Measurements from ENCODE around the gene TOP2B.

The TOP2B gene, protein sequence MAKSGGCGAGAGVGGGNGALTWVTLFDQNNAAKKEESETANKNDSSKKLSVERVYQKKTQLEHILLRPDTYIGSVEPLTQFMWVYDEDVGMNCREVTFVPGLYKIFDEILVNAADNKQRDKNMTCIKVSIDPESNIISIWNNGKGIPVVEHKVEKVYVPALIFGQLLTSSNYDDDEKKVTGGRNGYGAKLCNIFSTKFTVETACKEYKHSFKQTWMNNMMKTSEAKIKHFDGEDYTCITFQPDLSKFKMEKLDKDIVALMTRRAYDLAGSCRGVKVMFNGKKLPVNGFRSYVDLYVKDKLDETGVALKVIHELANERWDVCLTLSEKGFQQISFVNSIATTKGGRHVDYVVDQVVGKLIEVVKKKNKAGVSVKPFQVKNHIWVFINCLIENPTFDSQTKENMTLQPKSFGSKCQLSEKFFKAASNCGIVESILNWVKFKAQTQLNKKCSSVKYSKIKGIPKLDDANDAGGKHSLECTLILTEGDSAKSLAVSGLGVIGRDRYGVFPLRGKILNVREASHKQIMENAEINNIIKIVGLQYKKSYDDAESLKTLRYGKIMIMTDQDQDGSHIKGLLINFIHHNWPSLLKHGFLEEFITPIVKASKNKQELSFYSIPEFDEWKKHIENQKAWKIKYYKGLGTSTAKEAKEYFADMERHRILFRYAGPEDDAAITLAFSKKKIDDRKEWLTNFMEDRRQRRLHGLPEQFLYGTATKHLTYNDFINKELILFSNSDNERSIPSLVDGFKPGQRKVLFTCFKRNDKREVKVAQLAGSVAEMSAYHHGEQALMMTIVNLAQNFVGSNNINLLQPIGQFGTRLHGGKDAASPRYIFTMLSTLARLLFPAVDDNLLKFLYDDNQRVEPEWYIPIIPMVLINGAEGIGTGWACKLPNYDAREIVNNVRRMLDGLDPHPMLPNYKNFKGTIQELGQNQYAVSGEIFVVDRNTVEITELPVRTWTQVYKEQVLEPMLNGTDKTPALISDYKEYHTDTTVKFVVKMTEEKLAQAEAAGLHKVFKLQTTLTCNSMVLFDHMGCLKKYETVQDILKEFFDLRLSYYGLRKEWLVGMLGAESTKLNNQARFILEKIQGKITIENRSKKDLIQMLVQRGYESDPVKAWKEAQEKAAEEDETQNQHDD (N-terminal part only)

DNA sequence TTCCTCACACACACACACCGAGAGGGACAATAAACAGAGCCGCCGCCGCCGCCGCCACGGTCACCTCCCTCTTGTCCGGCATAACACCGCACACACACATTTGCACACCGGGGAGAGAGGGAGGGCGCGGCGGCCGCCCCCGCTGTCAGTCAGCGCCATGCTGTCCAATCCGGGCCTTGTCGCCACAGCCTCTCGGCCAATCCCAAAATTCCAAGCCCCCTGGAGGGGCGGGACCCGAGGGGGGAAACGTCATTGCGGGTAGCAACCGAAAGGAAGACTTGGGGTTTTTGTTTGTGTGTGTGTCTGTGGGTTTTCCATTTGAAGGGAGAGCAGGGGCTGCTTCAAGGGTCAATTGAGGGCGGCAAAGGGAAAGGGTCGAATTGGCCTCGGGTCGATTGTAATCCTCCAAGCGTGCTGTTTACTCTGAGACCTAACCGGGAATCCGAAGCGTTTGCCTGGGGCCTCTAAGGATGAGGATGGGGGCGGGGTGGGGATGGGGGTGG is at the start of gene TOP2B:
TOP2B (minus strand) TSS at position 96 of the 503 bp plus-strand sequence. CDS start 610 bp downstream, outside the sequence.
- peak; percentile 97 for DNase-seq (ENCODE audit: low read depth)
- TF ChIP-seq, protein P1, sequence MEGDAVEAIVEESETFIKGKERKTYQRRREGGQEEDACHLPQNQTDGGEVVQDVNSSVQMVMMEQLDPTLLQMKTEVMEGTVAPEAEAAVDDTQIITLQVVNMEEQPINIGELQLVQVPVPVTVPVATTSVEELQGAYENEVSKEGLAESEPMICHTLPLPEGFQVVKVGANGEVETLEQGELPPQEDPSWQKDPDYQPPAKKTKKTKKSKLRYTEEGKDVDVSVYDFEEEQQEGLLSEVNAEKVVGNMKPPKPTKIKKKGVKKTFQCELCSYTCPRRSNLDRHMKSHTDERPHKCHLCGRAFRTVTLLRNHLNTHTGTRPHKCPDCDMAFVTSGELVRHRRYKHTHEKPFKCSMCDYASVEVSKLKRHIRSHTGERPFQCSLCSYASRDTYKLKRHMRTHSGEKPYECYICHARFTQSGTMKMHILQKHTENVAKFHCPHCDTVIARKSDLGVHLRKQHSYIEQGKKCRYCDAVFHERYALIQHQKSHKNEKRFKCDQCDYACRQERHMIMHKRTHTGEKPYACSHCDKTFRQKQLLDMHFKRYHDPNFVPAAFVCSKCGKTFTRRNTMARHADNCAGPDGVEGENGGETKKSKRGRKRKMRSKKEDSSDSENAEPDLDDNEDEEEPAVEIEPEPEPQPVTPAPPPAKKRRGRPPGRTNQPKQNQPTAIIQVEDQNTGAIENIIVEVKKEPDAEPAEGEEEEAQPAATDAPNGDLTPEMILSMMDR (IDR thresholded peaks at IDR 0.05; ENCODE audit: low read length, missing control alignments) = no peak
- peak within 1 kb of the TSS; percentile 81 for H3K4me3 ChIP-seq (replicated peaks; ENCODE audit: low read depth, low read length)

DNA sequence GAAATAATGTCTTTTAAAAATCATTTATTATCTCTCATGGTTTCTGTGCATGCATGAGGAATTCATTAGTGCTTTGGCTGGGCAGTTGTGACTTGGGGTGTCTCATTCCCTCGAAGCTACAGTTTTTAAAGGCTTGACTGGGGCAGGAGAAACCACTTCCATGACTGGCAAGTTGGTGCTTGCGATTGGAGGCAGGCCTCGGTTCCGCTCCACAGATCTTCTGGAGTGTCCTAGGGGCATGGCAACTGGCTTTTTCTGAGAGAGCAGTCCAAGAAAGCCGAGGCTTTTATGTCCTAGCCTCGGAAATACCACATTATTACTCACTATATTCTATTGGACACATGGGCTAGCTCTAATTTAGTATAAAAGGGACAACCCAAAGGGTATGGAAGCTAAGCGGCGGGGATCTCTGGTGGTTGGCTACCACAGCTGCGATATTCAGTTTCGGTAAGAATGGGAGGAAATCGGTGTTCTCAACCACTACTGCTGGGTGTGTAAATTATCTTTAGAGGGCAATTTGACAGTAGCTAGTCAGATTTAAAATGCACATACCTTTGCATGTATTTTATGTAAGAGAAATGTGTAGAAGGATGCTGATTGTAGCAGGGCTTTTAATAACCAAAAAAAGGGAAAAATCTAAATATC is 48.8 kb upstream of the TOP2B start:
- TF ChIP-seq, protein P1 (IDR thresholded peaks at IDR 0.05; ENCODE audit: low read length, missing control alignments) = no peak
- no peak overlapping the region for H3K4me3 ChIP-seq (replicated peaks; ENCODE audit: low read depth, low read length)
- no peak for DNase-seq (ENCODE audit: low read depth)

DNA sequence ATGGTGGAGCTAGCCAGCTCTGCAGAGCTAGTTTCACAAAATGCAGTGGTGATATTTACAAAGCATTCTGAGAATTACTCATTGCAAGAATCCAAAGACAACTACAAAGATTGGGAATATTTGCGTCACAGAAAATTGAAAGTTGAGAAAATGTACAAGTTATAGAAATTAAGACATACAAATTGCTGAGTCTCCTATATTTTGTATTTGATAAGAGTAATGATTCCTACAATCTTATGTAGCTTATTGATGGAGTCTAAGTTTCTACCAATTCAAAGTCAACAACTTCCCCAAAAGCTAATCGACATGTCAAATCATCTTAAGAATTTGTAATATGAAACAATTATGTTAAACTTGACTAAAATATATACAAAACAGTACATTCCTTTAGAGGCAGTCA is 46.4 kb upstream of the TOP2B start:
- TF ChIP-seq, protein P1 (IDR thresholded peaks at IDR 0.05; ENCODE audit: low read length, missing control alignments) = no peak
- no peak for DNase-seq (ENCODE audit: low read depth)
- H3K4me3 ChIP-seq (replicated peaks; ENCODE audit: low read depth, low read length) = no peak overlapping the region

DNA sequence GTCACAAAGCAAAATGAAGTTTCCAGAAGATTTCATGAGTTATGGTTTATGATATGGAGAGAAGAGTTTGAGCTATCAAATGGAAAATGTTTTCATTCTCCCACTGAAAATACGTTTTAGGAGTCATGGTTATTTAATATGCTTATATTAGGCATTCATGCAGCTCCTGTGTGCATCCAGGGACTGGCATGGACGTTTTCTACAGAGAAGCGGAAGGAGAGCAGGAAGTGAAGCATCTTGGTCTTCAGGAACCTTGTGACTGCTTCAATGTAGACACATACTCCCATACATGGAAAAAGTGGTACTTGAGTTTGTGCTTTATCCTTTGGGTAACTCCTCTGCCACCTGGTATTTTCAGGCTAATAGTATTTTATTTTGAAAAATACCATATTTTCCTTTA is 43.3 kb upstream of the TOP2B start:
- DNase-seq (ENCODE audit: low read depth) = no peak
- TF ChIP-seq, protein P1 (IDR thresholded peaks at IDR 0.05; ENCODE audit: low read length, missing control alignments) = no peak
- no peak overlapping the region for H3K4me3 ChIP-seq (replicated peaks; ENCODE audit: low read depth, low read length)

DNA sequence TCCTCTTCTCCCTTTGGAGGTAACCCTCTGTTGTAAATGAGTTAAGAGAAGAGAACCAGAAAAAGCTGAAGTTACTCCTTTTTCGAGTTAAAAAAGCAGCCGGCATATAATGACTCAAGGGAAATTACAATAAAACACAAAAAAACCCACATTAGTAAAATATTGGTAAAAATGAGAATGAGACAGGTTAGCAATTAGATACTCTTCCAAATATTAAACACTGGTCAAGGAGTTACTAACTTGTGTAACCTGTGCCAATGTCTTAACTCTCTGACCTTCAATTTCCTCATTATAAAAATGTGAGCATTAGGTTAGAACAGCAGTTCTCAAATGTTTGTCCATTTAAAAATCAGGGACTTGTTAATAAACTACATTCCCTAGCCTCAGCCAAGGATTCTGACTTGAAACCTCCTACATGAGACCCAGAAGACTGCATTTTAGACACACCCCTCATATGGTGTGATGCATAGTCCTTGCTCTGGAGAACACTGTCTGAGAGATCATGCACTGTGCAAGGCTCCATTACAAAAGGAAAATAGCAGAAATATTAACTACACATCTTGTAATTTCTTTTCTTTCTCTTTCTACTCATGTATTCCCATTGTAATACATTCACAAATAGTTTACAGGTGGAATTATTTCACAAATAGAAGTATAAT is 42.7 kb upstream of the TOP2B start:
- no peak for DNase-seq (ENCODE audit: low read depth)
- TF ChIP-seq, protein P1 (IDR thresholded peaks at IDR 0.05; ENCODE audit: low read length, missing control alignments) = no peak
- H3K4me3 ChIP-seq (replicated peaks; ENCODE audit: low read depth, low read length) = no peak overlapping the region

DNA sequence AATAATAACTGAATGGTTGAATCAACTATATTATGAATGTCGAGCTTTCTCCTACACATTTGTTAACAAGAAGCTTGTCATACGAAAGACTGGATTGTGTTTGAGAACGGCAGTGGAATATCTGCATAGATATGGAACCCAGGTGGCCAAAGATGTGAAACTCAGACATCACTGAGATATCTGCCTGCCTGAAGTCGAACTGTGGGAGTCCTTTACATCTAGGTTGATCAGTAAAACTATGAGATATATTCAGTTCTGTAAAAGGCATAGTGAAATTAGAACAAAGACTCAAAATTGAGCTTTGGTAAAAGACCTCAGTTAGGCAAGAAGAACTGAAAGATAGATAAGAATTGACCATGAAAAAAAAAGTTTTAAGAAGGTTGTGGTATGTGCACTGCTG is 41.5 kb upstream of the TOP2B start:
- TF ChIP-seq, protein P1 (IDR thresholded peaks at IDR 0.05; ENCODE audit: low read length, missing control alignments) = no peak
- DNase-seq (ENCODE audit: low read depth) = no peak
- no peak overlapping the region for H3K4me3 ChIP-seq (replicated peaks; ENCODE audit: low read depth, low read length)
